Panc1 (cell line): ENCODE measurements around the gene LRRC74B. TPM values are rescaled to one million over a fixed set of nuclear protein-coding genes. Genes with fewer than 3 reads are reported as not detected.
A peak's percentile ranks its signal among the peaks of the same experiment; 100 is the strongest.

Experiments used
- ATAC-seq: fragments of 200-7000 bp; cut with Tn5 transposase; 2 replicates; pipeline ENCODE4 v1.9.1; 2020; ENCODE audit warnings: mild to moderate bottlenecking, moderate library complexity
- BruUV-seq: library from RNA; stranded (reverse); fragments of 400-500 nt; replicated peaks from 2 replicates; lab custom pipeline; 2021; lab: Mats Ljungman, UMichigan
- CTCF ChIA-PET: fragments of 300-600 bp; sonication (Branson Sonifier 250); formaldehyde crosslinking; loops from one replicate; lab custom pipeline; 2022; ENCODE audit warnings: antibody characterized with exemption; lab: Charles Lee
- POLR2A ChIA-PET: fragments of 300-600 bp; sonication (Branson Sonifier 250); formaldehyde crosslinking; loops from one replicate; lab custom pipeline; 2022; ENCODE audit warnings: antibody characterized with exemption; lab: Charles Lee
- DNase-seq: peaks from one replicate; pipeline ENCODE4 v3.0.0-alpha.2; 2010; ENCODE audit warnings: low read depth, low spot score
- H3K27ac ChIP-seq: 2 replicates; pipeline ENCODE4 v1.5.1; 2011; ENCODE audit warnings: mild to moderate bottlenecking, low read length, inconsistent platforms
- H3K27me3 ChIP-seq: fragments of 200-500 bp; sonication (Bioruptor generic); 2 replicates; pipeline ENCODE4 v1.6.0; 2014; ENCODE audit warnings: low read length, inconsistent platforms; ENCODE audit not compliant: control insufficient read depth, insufficient read depth
- H3K36me3 ChIP-seq: fragments of 200-500 bp; sonication (Bioruptor generic); 2 replicates; pipeline ENCODE4 v1.5.1; 2014; ENCODE audit warnings: inconsistent platforms, mild to moderate bottlenecking, low read length, moderate library complexity; ENCODE audit not compliant: control insufficient read depth, insufficient read depth
- H3K4me1 ChIP-seq: 2 replicates; pipeline ENCODE4 v1.5.1; 2011; ENCODE audit warnings: inconsistent platforms, mild to moderate bottlenecking, low read length, moderate library complexity; ENCODE audit not compliant: control insufficient read depth, insufficient read depth
- H3K4me3 ChIP-seq, 2 experiments: 2 replicates each; pipeline ENCODE4 v1.5.1; 2011 to 2012; ENCODE audit warnings: low read depth in 2 of 2, low read length in 2 of 2, mild to moderate bottlenecking in 2 of 2, inconsistent platforms in 1 of 2, moderate library complexity in 1 of 2
- H3K9me3 ChIP-seq: fragments of 200-500 bp; sonication (Bioruptor generic); 2 replicates; pipeline ENCODE4 v1.5.1; 2014; ENCODE audit warnings: low read depth, mild to moderate bottlenecking, inconsistent platforms, low read length, moderate library complexity; ENCODE audit not compliant: control insufficient read depth, insufficient read depth
- CTCF ChIP-seq: fragments of 450-650 bp; IDR thresholded peaks from 2 replicates; pipeline ENCODE4 v1.5.1; 2017; ENCODE audit warnings: mild to moderate bottlenecking
- POLR2AphosphoS5 ChIP-seq: IDR thresholded peaks from 2 replicates; pipeline ENCODE4 v1.6.1; 2012; ENCODE audit warnings: mild to moderate bottlenecking, low read depth, low read length, moderate library complexity
- REST ChIP-seq, 2 experiments: IDR thresholded peaks; 2 replicates each; pipeline ENCODE4 v1.6.1; 2011 to 2012; ENCODE audit warnings: low read depth in 2 of 2, control low read depth in 1 of 2, low read length in 1 of 2, mild to moderate bottlenecking in 1 of 2, moderate library complexity in 1 of 2; ENCODE audit not compliant: insufficient read depth in 1 of 2
- SIN3A ChIP-seq: IDR thresholded peaks from 2 replicates; pipeline ENCODE4 v1.6.1; 2012; ENCODE audit warnings: low read depth, mild to moderate bottlenecking, low read length, moderate library complexity, borderline replicate concordance; ENCODE audit not compliant: insufficient read depth
- TCF7L2 ChIP-seq: IDR thresholded peaks from 2 replicates; pipeline ENCODE4 v1.6.1; 2011; ENCODE audit warnings: mild to moderate bottlenecking, low read depth, low read length, inconsistent platforms
- in situ Hi-C: cut with HindIII; loops from 2 replicates; pipeline ENCODE4 v1.10.0; 2016; ENCODE audit warnings: low sequenced_read_pairs, low pct_unique_long_range_greater_than_20kb
- intact Hi-C: fragments of 100-400 bp; cut with micrococcal nuclease; formaldehyde crosslinking; loops from one replicate; pipeline ENCODE4 v1.10.0; 2022; ENCODE audit not compliant: unreplicated experiment
- total RNA-seq: library from RNA; stranded (reverse); gene quantifications from one replicate; pipeline ENCODE4 v1.2.1, GENCODE V29; 2021; ENCODE audit not compliant: unreplicated experiment

The LRRC74B gene
- total RNA-seq, 1 experiment from 2014 or later: not detected

- ChIA-PET POLR2A (no interaction called here), CTCF (no interaction called here)
- BruUV-seq: no TSS peak
- peak overlapping the region; percentile 82 to 85 for H3K4me3 ChIP-seq
- TF ChIP-seq REST (IDR thresholded peaks at IDR 0.05; ENCODE audit: insufficient read depth in 1 of 2, low read depth in 2 of 2, low read length in 1 of 2) (no peak), TCF7L2 (no peak), SIN3A (no peak), CTCF (no peak), POLR2AphosphoS5 (no peak)
- intact Hi-C loops (no loop called here), in situ Hi-C loops (no loop called here)
- H3K9me3 ChIP-seq: no peaks in the 10 kb centered on the region
- ATAC-seq (peak; percentile 0; the same call in 1 of the 2 replicates), DNase-seq (no peak)
- peak overlapping the region; percentile 92 for H3K27ac ChIP-seq
- no peaks in the 10 kb centered on the region for H3K27me3 ChIP-seq
- H3K36me3 ChIP-seq: no peaks in the 10 kb centered on the region; the same call in 1 of the 2 replicates
- peaks cover 9% of the 10 kb centered on the region for H3K4me1 ChIP-seq
These were observed 44.7 kb upstream of the LRRC74B start for GRCh38 chr22:21000987-21001600.

- H3K4me1 ChIP-seq: peaks cover 9% of the 10 kb centered on the region
- intact Hi-C loops: no loop called here
- TF ChIP-seq REST (IDR thresholded peaks at IDR 0.05; ENCODE audit: insufficient read depth in 1 of 2, low read depth in 2 of 2, low read length in 1 of 2): no peak
- TF ChIP-seq POLR2AphosphoS5: peak; percentile 92
- TF ChIP-seq SIN3A: peak; percentile 44; the same call in 1 of the 2 replicates
- no peaks in the 10 kb centered on the region; the same call in 1 of the 2 replicates for H3K36me3 ChIP-seq
- no peaks in the 10 kb centered on the region for H3K27me3 ChIP-seq
- in situ Hi-C loops: no loop called here
- CTCF ChIA-PET: no interaction called here
- DNase-seq (peak; percentile 63), ATAC-seq (peak; percentile 93)
- TSS peak; percentile 93 for BruUV-seq
- peak within 1 kb of the TSS; percentile 82 to 85 for H3K4me3 ChIP-seq
- POLR2A ChIA-PET: no interaction called here
- H3K27ac ChIP-seq: peak within 1 kb of the TSS; percentile 92
- H3K9me3 ChIP-seq: no peaks in the 10 kb centered on the region
These were observed 44.0 kb upstream of the LRRC74B start, which contains the start of gene THAP7 for GRCh38 chr22:21001601-21002325. Gene THAP7 (minus strand): TSS chr22:21002118. CDS start chr22:21001911, 207 bp downstream.
